Suprapubic skin (tissue), 4 donors: Measurements from ENCODE around the gene SH3BP5.

Source experiments
- EP300 ChIP-seq: sonication (generic); formaldehyde crosslinking; IDR thresholded peaks from one replicate; pipeline ENCODE4 v1.6.1; 2017; ENCODE audit warnings: antibody characterized with exemption
- POLR2A ChIP-seq, 2 donors: fragments of 450-650 bp; IDR thresholded peaks; one replicate each; pipeline ENCODE4 v1.6.1; 2017; ENCODE audit warnings: antibody characterized with exemption in 2 of 2, mild to moderate bottlenecking in 2 of 2, moderate library complexity in 2 of 2
- POLR2AphosphoS5 ChIP-seq, 3 donors: sonication (generic); formaldehyde crosslinking; IDR thresholded peaks; one replicate each; pipeline ENCODE4 v1.6.1; 2017; ENCODE audit warnings: antibody characterized with exemption in 3 of 3
- TF ChIP-seq, protein P1 (sequence below), 2 donors: fragments of 200-600 bp in 1 of 2; fragments of 450-650 bp in 1 of 2; sonication (generic) in 1 of 2; IDR thresholded peaks; one replicate each; pipeline ENCODE4 v1.5.1; 2016 to 2019; ENCODE audit warnings: antibody characterized with exemption in 2 of 2, mild to moderate bottlenecking in 1 of 2, moderate library complexity in 1 of 2

DNA sequence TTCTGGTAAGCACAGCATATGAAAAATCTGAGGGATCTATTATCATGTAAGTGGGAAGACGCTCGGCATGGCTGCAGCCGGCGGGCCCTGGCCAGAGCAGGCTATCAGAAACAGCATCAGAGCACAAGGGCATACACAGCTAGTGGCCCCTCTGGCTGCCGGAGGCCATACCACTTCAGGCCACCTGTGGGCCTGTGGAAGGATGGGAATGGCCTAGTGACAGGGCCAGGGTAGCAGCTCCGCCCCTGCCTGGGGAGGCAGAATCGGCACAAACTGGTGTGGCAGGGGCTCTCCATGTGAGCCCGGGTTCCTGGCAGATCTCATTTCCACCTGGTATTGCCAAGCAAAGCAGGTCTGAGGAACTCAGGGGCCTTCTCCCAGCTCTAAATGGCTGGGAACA is 46.4 kb downstream of the SH3BP5 start:
- TF ChIP-seq, protein P1, sequence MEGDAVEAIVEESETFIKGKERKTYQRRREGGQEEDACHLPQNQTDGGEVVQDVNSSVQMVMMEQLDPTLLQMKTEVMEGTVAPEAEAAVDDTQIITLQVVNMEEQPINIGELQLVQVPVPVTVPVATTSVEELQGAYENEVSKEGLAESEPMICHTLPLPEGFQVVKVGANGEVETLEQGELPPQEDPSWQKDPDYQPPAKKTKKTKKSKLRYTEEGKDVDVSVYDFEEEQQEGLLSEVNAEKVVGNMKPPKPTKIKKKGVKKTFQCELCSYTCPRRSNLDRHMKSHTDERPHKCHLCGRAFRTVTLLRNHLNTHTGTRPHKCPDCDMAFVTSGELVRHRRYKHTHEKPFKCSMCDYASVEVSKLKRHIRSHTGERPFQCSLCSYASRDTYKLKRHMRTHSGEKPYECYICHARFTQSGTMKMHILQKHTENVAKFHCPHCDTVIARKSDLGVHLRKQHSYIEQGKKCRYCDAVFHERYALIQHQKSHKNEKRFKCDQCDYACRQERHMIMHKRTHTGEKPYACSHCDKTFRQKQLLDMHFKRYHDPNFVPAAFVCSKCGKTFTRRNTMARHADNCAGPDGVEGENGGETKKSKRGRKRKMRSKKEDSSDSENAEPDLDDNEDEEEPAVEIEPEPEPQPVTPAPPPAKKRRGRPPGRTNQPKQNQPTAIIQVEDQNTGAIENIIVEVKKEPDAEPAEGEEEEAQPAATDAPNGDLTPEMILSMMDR (IDR thresholded peaks at IDR 0.05): no peak
- TF ChIP-seq POLR2A (IDR thresholded peaks at IDR 0.05): no peak
- TF ChIP-seq EP300: no peak
- TF ChIP-seq POLR2AphosphoS5 (IDR thresholded peaks at IDR 0.05): no peak
